A549 (cell line): ENCODE data around the gene SSBP2. TPM values are rescaled to one million over a fixed set of nuclear protein-coding genes. Genes with fewer than 3 reads are reported as not detected.

Source experiments
- ATAC-seq, 2 experiments: fragments of 200-7000 bp in 1 of 2; fragments of >200 bp in 1 of 2; cut with Nextera tagmentation in 1 of 2; cut with Tn5 transposase in 1 of 2; 3 replicates each; pipeline versions ENCODE4 v1.8.0 to v1.9.1; 2018 to 2020; ENCODE audit warnings: mild to moderate bottlenecking in 1 of 2, moderate library complexity in 1 of 2
- CTCF ChIA-PET: fragments of 300-600 bp; sonication (Branson Sonifier 250); formaldehyde crosslinking; extraction: SDS; loops from one replicate; lab custom pipeline; 2021; ENCODE audit warnings: antibody characterized with exemption, inconsistent platforms; lab: Yijun Ruan, JAX
- POLR2A ChIA-PET: fragments of 350-600 bp; formaldehyde crosslinking; extraction: SDS; loops from one replicate; lab custom pipeline; 2021; ENCODE audit warnings: antibody characterized with exemption, inconsistent platforms; lab: Yijun Ruan, JAX
- DNase-seq, 2 experiments: peaks; one replicate each; pipeline versions ENCODE4 v3.0.0 to v3.0.0-alpha.2; 2011 to 2016; ENCODE audit warnings: low read depth in 1 of 2, low spot score in 1 of 2
- FAIRE-seq: peaks from 2 replicates; lab custom pipeline; 2011; peaks lifted over from hg19 to GRCh38; lab: Jason Lieb, UNC
- H3K27ac ChIP-seq, 2 experiments: fragments of >200 bp; sonication (Bioruptor Twin); formaldehyde crosslinking; 3 replicates each; pipeline ENCODE4 v1.5.1; 2016 to 2017
- H3K4me1 ChIP-seq: fragments of >200 bp; sonication (Bioruptor Twin); formaldehyde crosslinking; 3 replicates; pipeline ENCODE4 v1.6.1; 2016
- H3K4me2 ChIP-seq: fragments of >200 bp; sonication (Bioruptor Twin); formaldehyde crosslinking; 3 replicates; pipeline ENCODE4 v1.6.1; 2016
- H3K4me3 ChIP-seq: fragments of >200 bp; sonication (Bioruptor Twin); formaldehyde crosslinking; 3 replicates; pipeline ENCODE4 v1.5.1; 2016
- H3K9me3 ChIP-seq: fragments of >200 bp; sonication (Bioruptor Twin); formaldehyde crosslinking; 3 replicates; pipeline ENCODE4 v1.6.1; 2016
- CBX8 ChIP-seq: fragments of 200-600 bp; sonication (generic); IDR thresholded peaks from 2 replicates; pipeline ENCODE4 v1.6.1; 2016
- E2F6 ChIP-seq: IDR thresholded peaks from 2 replicates; pipeline ENCODE4 v1.6.1; 2012; ENCODE audit warnings: low read depth, borderline replicate concordance
- ELK1 ChIP-seq: fragments of 150-350 bp; IDR thresholded peaks from 2 replicates; pipeline ENCODE4 v1.6.1; 2014; ENCODE audit warnings: low read depth, mild to moderate bottlenecking, low read length
- ESRRA ChIP-seq: fragments of 150-350 bp; IDR thresholded peaks from 2 replicates; pipeline ENCODE4 v1.6.1; 2014; ENCODE audit warnings: mild to moderate bottlenecking, low read length, borderline replicate concordance
- FOSB ChIP-seq: fragments of 250-450 bp; sonication (Bioruptor Pico); IDR thresholded peaks from 2 replicates; pipeline ENCODE4 v1.5.0; 2020; ENCODE audit warnings: mild to moderate bottlenecking, moderate library complexity
- FOSL2 ChIP-seq, 2 experiments: fragments of 450-650 bp in 1 of 2; fragments of >200 bp in 1 of 2; sonication (Bioruptor Twin) in 1 of 2; formaldehyde crosslinking; IDR thresholded peaks; 2 replicates each; pipeline versions ENCODE4 v1.5.0 to v1.6.1; 2016 to 2020; ENCODE audit warnings: mild to moderate bottlenecking in 1 of 2, moderate library complexity in 1 of 2
- HDAC2 ChIP-seq: fragments of 200-600 bp; sonication (generic); IDR thresholded peaks from 2 replicates; pipeline ENCODE4 v1.6.1; 2016
- HOXA7 ChIP-seq: fragments of 250-450 bp; sonication (Bioruptor Pico); IDR thresholded peaks from 2 replicates; pipeline ENCODE4 v1.5.0; 2020; ENCODE audit warnings: mild to moderate bottlenecking, moderate library complexity
- HOXB5 ChIP-seq: fragments of 250-450 bp; sonication (Bioruptor Pico); IDR thresholded peaks from 2 replicates; pipeline ENCODE4 v1.5.0; 2020; ENCODE audit warnings: mild to moderate bottlenecking, moderate library complexity
- KDM5A ChIP-seq: fragments of 200-600 bp; sonication (generic); IDR thresholded peaks from 2 replicates; pipeline ENCODE4 v1.6.1; 2016; ENCODE audit warnings: antibody characterized with exemption, mild to moderate bottlenecking
- MAFK ChIP-seq: fragments of 450-650 bp; IDR thresholded peaks from 2 replicates; pipeline ENCODE4 v1.6.1; 2014; ENCODE audit not compliant: partially characterized antibody
- MAZ ChIP-seq: fragments of 150-350 bp; IDR thresholded peaks from 2 replicates; pipeline ENCODE4 v1.6.1; 2014; ENCODE audit warnings: antibody characterized with exemption, low read depth, low read length, borderline replicate concordance
- NFE2L2 ChIP-seq: fragments of 150-350 bp; conservative IDR thresholded peaks from 2 replicates; pipeline ENCODE4 v1.6.1; 2014; ENCODE audit warnings: low read length
- PHF8 ChIP-seq: fragments of 200-600 bp; sonication (generic); IDR thresholded peaks from 2 replicates; pipeline ENCODE4 v1.6.1; 2016; ENCODE audit warnings: low read depth, mild to moderate bottlenecking, antibody characterized with exemption, moderate library complexity, borderline replicate concordance
- RARB ChIP-seq: fragments of 250-450 bp; sonication (Bioruptor Pico); IDR thresholded peaks from 2 replicates; pipeline ENCODE4 v1.8.0; 2021; ENCODE audit warnings: mild to moderate bottlenecking, moderate library complexity
- RCOR1 ChIP-seq: fragments of 150-350 bp; IDR thresholded peaks from 2 replicates; pipeline ENCODE4 v1.6.1; 2014; ENCODE audit warnings: antibody characterized with exemption, low read length, low read depth
- RFX5 ChIP-seq: fragments of 450-650 bp; IDR thresholded peaks from 2 replicates; pipeline ENCODE4 v1.7.1; 2014; ENCODE audit warnings: antibody characterized with exemption, mild to moderate bottlenecking, moderate library complexity
- SMC3 ChIP-seq: fragments of >200 bp; sonication (Bioruptor Twin); formaldehyde crosslinking; IDR thresholded peaks from 3 replicates; pipeline ENCODE4 v1.6.1; 2018; ENCODE audit warnings: inconsistent platforms
- TP53 ChIP-seq: fragments of 250-450 bp; sonication (Bioruptor Pico); IDR thresholded peaks from 2 replicates; pipeline ENCODE4 v1.5.0; 2021; ENCODE audit warnings: mild to moderate bottlenecking, moderate library complexity
- ZC3H11A ChIP-seq: fragments of 450-650 bp; IDR thresholded peaks from 2 replicates; pipeline ENCODE4 v1.6.1; 2014; ENCODE audit warnings: antibody characterized with exemption, mild to moderate bottlenecking
- ZSCAN20 ChIP-seq: fragments of 250-450 bp; sonication (Bioruptor Pico); IDR thresholded peaks from 2 replicates; pipeline ENCODE4 v1.8.0; 2022; ENCODE audit warnings: mild to moderate bottlenecking, moderate library complexity
- WGBS: methylation state at CpG from one replicate; pipeline ENCODE4 v1.1.6; 2017; ENCODE audit errors: missing lambda C conversion rate; 5-methylcytosine and 5-hydroxymethylcytosine counted together
- polyA plus RNA-seq, 4 experiments: library from polyadenylated mRNA; depleted of rRNA in 3 of 4; stranded (reverse); fragments of >200 nt; fragmentation: RNase III in 1 of 4; extraction: RNeasy Plus Mini Kit Qiagen cat#74134 plus additional on column Dnase treatment in 1 of 4; gene quantifications; 2 replicates in 3 of 4; 3 replicates in 1 of 4; pipeline ENCODE4 v1.2.3, GENCODE V29; 2011 to 2017
- TF ChIP-seq, protein P1 (sequence below): fragments of >200 bp; sonication (Bioruptor Twin); formaldehyde crosslinking; IDR thresholded peaks from 2 replicates; pipeline ENCODE4 v1.6.1; 2016
- TF ChIP-seq, protein P2 (sequence below): fragments of >200 bp; sonication (Bioruptor Twin); formaldehyde crosslinking; IDR thresholded peaks from 3 replicates; pipeline ENCODE4 v1.6.1; 2016
- TF ChIP-seq, protein P3 (sequence below): fragments of 450-650 bp; IDR thresholded peaks from 2 replicates; pipeline ENCODE4 v1.6.1; 2014; ENCODE audit warnings: antibody characterized with exemption

SSBP2 gene
- polyA plus RNA-seq, 2 of the 4 experiments (the other 2 are of a cell fraction): 4.5 to 14.2 TPM

GRCh38 chr5:81371354-81371876 lies 379.5 kb downstream of the SSBP2 start:
- Histone ChIP-seq H3K27ac (no peak overlapping the region), H3K4me1 (no peaks in the 10 kb centered on the region)
- ChIA-PET CTCF (no interaction called here), POLR2A (no interaction called here)
- 93% methylated on average over 2 of the region's 2 CpGs for WGBS
- TF ChIP-seq, protein P1, sequence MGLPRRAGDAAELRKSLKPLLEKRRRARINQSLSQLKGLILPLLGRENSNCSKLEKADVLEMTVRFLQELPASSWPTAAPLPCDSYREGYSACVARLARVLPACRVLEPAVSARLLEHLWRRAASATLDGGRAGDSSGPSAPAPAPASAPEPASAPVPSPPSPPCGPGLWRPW: no peak
- TF ChIP-seq KDM5A: no peak
- TF ChIP-seq FOSB (CRISPR knock-in tag): no peak
- TF ChIP-seq ZSCAN20 (CRISPR knock-in tag): no peak
- TF ChIP-seq, all 56 proteins: peak for 0
- Histone ChIP-seq H3K4me2 (no peak overlapping the region), H3K4me3 (no peak overlapping the region), H3K9me3 (no peaks in the 10 kb centered on the region)
- no peak for FAIRE-seq
- DNase-seq: no peak
- no peak for ATAC-seq

DNA sequence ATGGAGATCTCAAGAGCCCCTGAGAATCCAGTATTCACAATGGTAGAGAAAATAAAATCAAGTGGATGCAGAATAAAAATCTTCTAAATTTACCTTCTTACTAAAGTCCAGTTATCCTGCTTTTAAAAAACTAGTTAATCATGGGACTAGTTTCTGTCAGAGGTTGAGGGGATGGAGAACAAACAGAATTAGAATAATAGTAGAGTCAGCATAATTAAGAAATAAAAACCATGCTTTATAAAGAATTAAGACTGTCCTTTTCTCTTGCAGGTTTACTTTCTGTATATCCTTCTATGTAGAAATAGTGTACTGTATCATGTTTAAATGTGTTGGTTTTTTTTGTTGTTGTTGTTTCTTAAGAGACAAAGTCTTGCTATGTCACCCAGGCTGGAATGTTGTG lies 380.0 kb downstream of the SSBP2 start:
- ChIA-PET POLR2A (no interaction called here), CTCF (no interaction called here)
- Histone ChIP-seq H3K27ac (no peak overlapping the region), H3K9me3 (no peaks in the 10 kb centered on the region), H3K4me3 (no peak overlapping the region), H3K4me1 (no peaks in the 10 kb centered on the region), H3K4me2 (no peak overlapping the region)
- ATAC-seq (no peak), FAIRE-seq (no peak), DNase-seq (no peak)
- TF ChIP-seq CBX8 (no peak), MAFK (peak; percentile 77)

GRCh38 chr5:81365541-81365940 lies 385.4 kb downstream of the SSBP2 start:
- TF ChIP-seq, protein P2, sequence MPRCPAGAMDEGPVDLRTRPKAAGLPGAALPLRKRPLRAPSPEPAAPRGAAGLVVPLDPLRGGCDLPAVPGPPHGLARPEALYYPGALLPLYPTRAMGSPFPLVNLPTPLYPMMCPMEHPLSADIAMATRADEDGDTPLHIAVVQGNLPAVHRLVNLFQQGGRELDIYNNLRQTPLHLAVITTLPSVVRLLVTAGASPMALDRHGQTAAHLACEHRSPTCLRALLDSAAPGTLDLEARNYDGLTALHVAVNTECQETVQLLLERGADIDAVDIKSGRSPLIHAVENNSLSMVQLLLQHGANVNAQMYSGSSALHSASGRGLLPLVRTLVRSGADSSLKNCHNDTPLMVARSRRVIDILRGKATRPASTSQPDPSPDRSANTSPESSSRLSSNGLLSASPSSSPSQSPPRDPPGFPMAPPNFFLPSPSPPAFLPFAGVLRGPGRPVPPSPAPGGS: no peak
- TF ChIP-seq ZC3H11A (no peak), E2F6 (no peak)
- Histone ChIP-seq H3K9me3 (no peaks in the 10 kb centered on the region), H3K4me2 (no peak overlapping the region), H3K4me1 (peaks cover 8% of the 10 kb centered on the region; the same call in 1 of the 3 replicates), H3K27ac (no peak overlapping the region), H3K4me3 (no peak overlapping the region)
- DNase-seq (no peak), ATAC-seq (no peak), FAIRE-seq (no peak)
- WGBS: 78% methylated on average over 5 of the region's 5 CpGs
- POLR2A ChIA-PET: no interaction called here
- CTCF ChIA-PET: interaction anchor here (1.2 kb wide), 1 partner anchor 9 kb away, joined by 4 read pairs; no protein-coding TSS in a partner anchor

DNA sequence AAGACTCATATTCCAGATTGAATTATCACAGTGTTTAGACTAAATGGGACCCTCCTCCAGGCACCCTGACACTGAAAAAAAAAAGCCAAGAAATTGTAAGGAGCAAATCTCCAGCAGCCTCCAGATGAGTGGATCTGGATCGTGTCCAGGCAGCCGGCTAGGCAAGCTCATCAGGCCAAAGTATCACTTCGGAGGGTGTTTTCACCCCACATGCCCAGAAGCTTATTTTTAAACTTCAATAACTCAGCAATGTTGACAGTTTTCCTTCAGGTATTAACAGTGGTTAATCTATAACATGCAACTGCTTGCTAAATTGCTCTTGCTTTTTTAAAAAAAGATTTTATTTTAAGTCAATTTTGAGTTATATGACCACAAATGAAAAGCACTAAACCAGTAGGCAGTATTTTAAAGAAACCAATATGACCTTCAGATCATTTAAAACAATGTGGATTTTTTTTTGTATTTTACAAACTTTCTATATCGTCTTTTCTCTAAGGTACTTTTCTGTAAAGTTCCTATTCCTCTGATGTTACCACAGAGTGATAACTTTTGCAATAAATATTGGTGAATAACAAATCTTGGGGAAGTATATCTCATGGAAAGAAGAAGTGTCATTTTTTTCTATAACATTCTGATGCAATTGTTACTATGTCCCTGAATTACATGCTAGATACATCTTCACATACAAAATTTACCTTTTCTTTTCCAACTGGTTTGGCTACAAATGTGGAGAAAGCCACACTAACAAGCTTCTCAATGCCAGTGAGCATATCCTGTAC lies 387.6 kb downstream of the SSBP2 start:
- WGBS: 32% methylated on average over 4 of the region's 4 CpGs
- no peak overlapping the region for H3K4me3 ChIP-seq
- peaks cover 8% of the 10 kb centered on the region; the same call in 1 of the 3 replicates for H3K4me1 ChIP-seq
- ChIA-PET CTCF (interaction anchor here (1.2 kb wide), 1 partner anchor 39 kb away, joined by 5 read pairs; no protein-coding TSS in a partner anchor), POLR2A (no interaction called here)
- no peak for FAIRE-seq
- no peak for DNase-seq
- H3K27ac ChIP-seq: no peak overlapping the region
- ATAC-seq: no peak
- H3K4me2 ChIP-seq: peak overlapping the region; percentile 27; the same call in 2 of the 3 replicates
- H3K9me3 ChIP-seq: no peaks in the 10 kb centered on the region
- TF ChIP-seq FOSL2 (IDR thresholded peaks at IDR 0.05) (no peak), FOSL2 (CRISPR knock-in tag; IDR thresholded peaks at IDR 0.05) (no peak), HOXA7 (CRISPR knock-in tag) (no peak), ELK1 (no peak), RARB (CRISPR knock-in tag) (no peak), MAZ (no peak), SMC3 (no peak), TP53 (CRISPR knock-in tag) (no peak), RFX5 (no peak), HDAC2 (no peak), CBX8 (no peak), ESRRA (no peak), NFE2L2 (no peak), E2F6 (no peak), RCOR1 (no peak), MAFK (no peak), HOXB5 (CRISPR knock-in tag) (no peak), PHF8 (no peak)
- TF ChIP-seq, protein P3, sequence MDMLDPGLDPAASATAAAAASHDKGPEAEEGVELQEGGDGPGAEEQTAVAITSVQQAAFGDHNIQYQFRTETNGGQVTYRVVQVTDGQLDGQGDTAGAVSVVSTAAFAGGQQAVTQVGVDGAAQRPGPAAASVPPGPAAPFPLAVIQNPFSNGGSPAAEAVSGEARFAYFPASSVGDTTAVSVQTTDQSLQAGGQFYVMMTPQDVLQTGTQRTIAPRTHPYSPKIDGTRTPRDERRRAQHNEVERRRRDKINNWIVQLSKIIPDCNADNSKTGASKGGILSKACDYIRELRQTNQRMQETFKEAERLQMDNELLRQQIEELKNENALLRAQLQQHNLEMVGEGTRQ: no peak
